ENCODE measurements around the gene GRK2. TPM values are rescaled to one million over a fixed set of nuclear protein-coding genes. Genes with fewer than 3 reads are reported as not detected.

GRK2 gene
- total and polyA plus RNA-seq, 9 of the 15 experiments (the other 6 are each of a cell fraction or from before 2014, with no cell fraction given) = 0.24 to 95.8 (median 56.5) TPM

GRCh38 chr11:67227726-67228125 lies 38.5 kb upstream of the GRK2 start:
- FAIRE-seq = no peak
- Histone ChIP-seq H3K4me1 (replicated peaks in 1 of 2; ENCODE audit: control insufficient read depth in 2 of 2, insufficient read depth in 2 of 2, low read length in 2 of 2) (no peaks in the 10 kb centered on the region), H3K27me3 (ENCODE audit: control insufficient read depth in 2 of 2, insufficient read depth in 2 of 2, low read length in 2 of 2) (no peaks in the 10 kb centered on the region), H2AFZ (ENCODE audit: low read depth, low read length) (no peak overlapping the region), H3K79me2 (ENCODE audit: control insufficient read depth, insufficient read depth, low read length) (no peaks in the 10 kb centered on the region), H3K9me3 (replicated peaks; ENCODE audit: control insufficient read depth, insufficient read depth, low read depth, low read length) (no peaks in the 10 kb centered on the region), H3K36me3 (ENCODE audit: control insufficient read depth, insufficient read depth, low read length) (peaks cover 56% of the 10 kb centered on the region; the same call in 2 of the 3 replicates), H3K27ac (ENCODE audit: extremely low read depth, low read depth, low read length) (no peak overlapping the region), H3K9ac (ENCODE audit: insufficient read depth in 1 of 2, low read depth in 2 of 2, low read length in 2 of 2) (no peak overlapping the region), H3K9me1 (ENCODE audit: control insufficient read depth, insufficient read depth, low read length) (no peaks in the 10 kb centered on the region), H3K4me2 (ENCODE audit: insufficient read depth, low read length) (no peak overlapping the region), H3K4me3 (no peak overlapping the region), H4K20me1 (replicated peaks; ENCODE audit: control insufficient read depth, insufficient read depth, low read length) (no peaks in the 10 kb centered on the region)
- DNase-seq (ENCODE audit: extremely low read depth in 1 of 4, low spot score in 3 of 4) = no peak
- TF ChIP-seq ZNF695 (CRISPR knock-in tag; IDR thresholded peaks at IDR 0.05) (no peak), CREB3 (tag; conservative IDR thresholded peaks at IDR 0.05; ENCODE audit: low read depth) (no peak), ZNF639 (CRISPR knock-in tag; conservative IDR thresholded peaks at IDR 0.05 in 1 of 2, IDR thresholded peaks at IDR 0.05 in 1 of 2) (no peak), HES1 (IDR thresholded peaks at IDR 0.05; ENCODE audit: low read depth) (no peak), REST (IDR thresholded peaks at IDR 0.05; ENCODE audit: borderline replicate concordance) (no peak), REST (CRISPR knock-in tag; IDR thresholded peaks at IDR 0.05; ENCODE audit: low read depth) (no peak), POLR2H (tag; IDR thresholded peaks at IDR 0.05; ENCODE audit: low read depth) (no peak), NONO (IDR thresholded peaks at IDR 0.05; ENCODE audit: low read depth in 2 of 2, low read length in 1 of 2) (no peak), GATA2 (CRISPR knock-in tag; IDR thresholded peaks at IDR 0.05) (no peak)
- 84% methylated on average over 8 of the region's 8 CpGs for WGBS (ENCODE audit: insufficient coverage, low coverage, missing lambda C conversion rate)
- in situ Hi-C loops (cut with MboI) = no loop called here
- no peak for ATAC-seq
- ChIA-PET CTCF (ENCODE audit: low intra/inter-chr PET ratio) (no interaction called here), POLR2A (no interaction called here)
- no TSS peak for BruUV-seq (replicated peaks)
- intact Hi-C loops (cut with micrococcal nuclease) = no loop called here

Data from K562 (cell line).